CD1c-positive myeloid dendritic cell (primary cell): ENCODE data around the gene UPK3BL1.
"Not testable (repeated sequence)": the region's sequence is repeated elsewhere in the genome, so short reads cannot be mapped to it uniquely, and the experiment has no call there.

ENCODE experiments used
- DNase-seq: peaks from one replicate; pipeline ENCODE4 v3.0.0-alpha.2; 2016; ENCODE audit errors: extremely low spot score

UPK3BL1 gene

GRCh38 chr7:102627271-102627904 is 15.2 kb downstream of the UPK3BL1 start:
- DNase-seq = not testable (repeated sequence)

- not testable (repeated sequence) for DNase-seq
These were observed 24.5 kb downstream of the UPK3BL1 start for GRCh38 chr7:102618122-102618521.

- peak; percentile 47 for DNase-seq
These were observed 26.0 kb downstream of the UPK3BL1 start, which contains the start of gene RASA4 for GRCh38 chr7:102616507-102617125. TSS of gene RASA4 (minus strand) at chr7:102616756. CDS start at chr7:102616689, 67 bp downstream.

DNA sequence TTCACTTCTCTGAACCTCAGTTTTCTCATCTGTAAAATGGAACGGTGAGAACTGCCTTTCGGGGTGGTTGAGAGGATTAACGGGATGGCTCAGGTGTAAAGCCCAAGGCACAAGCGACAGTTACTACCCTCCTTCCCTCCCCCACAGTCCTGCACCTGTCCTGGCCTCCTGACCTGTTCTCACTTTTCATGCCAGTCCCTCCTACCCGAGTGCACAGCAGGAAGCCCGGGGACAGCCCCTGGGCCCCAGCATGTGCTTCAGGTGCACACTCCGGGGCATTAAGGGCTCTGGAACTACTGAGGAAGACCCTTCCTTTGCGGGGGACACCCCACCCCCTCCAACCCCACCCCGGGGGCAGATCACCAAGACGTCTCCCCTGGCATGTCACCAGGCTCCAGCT is 26.7 kb downstream of the UPK3BL1 start:
- not testable (repeated sequence) for DNase-seq

- DNase-seq = not testable (repeated sequence)
These were observed 27.7 kb downstream of the UPK3BL1 start for GRCh38 chr7:102614873-102615272.

DNA sequence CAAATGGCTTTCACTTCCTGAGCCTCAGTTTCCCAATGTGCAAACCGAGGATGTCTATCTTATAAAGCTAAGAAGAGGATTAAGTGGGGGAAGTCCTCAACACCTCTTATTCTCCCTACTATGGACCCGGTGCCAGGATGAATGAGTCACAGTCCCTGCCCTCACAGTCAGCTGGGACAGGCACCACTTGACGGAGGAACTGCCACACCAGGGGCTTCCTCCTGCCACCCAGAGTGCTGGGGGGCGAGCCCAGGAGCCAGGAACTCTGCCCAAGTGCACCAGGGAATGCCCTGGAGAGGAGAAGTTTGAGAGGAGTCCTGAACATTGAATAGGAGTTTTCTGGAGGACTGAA is 28.3 kb downstream of the UPK3BL1 start:
- DNase-seq = not testable (repeated sequence)

DNA sequence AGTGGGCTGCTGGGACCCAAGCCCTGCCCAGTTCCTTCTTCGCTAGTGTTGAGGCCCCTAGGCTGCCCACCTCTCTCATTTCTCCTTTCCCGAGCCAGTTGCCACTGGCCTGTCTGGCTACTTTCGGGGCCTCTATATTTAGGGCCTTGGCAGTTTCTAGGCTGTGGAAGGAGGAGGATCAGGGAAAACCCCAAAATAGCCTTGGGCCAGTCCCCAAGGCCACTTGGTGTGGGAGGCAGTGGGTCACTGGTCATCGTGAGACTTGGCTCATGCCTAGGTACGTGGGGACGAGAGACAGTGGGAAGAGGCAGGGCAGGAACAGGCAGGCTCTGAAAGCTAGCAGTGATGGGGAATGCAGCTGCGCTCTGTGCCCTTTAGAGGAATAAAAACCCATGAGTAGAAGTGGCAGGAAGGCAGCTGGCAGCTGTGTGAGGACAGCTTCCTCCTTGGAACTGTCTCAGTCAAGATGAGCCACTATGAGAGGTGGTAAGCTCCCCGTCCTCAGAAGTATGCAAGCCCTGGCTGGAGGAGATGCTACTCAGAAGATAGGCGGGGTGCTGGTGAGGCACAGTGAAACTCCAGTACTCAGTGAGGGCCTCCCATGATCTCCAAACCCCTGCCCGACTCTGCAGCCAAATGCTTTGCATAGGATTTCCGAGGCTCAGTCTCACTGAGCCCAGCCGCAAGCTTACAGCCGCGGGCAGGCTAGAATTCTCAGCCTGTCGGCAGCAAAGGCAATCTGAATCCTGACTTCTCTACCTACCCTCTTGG is 28.8 kb downstream of the UPK3BL1 start:
- not testable (repeated sequence) for DNase-seq

DNA sequence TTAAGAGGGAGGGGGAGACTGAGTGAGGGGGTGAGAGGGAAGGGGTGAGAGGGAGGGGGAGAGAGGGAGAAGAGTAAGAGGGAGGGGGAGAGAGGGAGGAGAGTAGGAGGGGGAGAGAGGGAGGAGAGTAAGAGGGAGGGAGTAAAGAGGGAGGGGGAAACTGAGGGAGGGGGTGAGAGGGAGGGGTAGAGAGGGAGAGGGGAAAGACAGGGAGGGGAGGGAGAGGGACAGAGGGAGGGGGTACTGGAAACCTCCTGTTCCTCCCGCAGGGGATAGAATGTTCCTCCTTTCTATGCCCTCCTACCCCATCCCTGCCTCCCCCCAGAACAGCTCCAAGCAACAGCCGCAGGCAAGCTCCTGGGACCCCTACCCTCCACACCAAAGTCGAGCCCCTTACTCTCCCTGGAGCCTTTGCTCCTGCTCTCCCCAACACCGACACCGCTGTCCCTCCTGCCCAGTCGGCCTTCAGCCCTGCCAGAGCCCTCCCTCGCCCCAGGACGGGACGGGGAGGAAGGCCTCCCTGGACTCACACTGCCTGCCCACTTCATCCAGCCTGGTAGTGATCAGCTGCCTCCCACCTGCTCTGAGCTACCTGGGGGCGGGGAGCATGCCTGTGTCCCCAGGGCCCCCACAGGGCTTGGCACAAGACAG is 30.8 kb downstream of the UPK3BL1 start:
- peak; percentile 34 for DNase-seq

DNA sequence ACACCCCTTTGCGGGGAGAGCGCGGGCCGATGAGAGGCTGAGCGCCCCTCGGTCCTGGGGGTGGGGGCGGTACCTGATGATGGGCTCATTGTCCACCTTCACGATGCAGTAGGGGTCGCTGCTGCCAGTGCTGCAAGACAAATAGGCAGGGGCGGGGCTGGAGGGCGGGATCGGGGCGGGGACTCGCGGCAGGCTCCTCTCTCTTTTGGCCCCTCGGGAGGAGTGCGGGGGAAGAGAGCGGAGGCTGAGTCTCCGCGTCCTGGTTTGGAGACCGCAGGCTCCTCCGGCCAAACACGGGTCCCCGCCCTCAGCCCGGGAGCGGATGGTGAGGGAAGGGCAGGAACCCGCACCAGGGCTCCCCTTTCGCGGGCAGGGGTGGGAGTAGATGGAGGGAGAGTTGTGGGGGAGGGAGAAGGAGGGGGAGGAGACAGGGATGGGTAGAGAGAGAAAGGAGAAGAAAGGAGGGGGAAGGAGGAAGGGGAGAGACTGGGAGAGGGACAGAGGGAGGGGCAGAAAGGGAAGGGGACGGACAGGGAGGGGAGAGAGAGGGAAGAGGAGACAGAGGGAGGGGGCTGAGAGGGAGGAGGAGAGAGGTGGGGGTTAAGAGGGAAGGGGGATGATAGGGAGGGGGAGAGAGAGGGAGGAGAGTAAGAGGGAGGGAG is 31.4 kb downstream of the UPK3BL1 start:
- DNase-seq = not testable (repeated sequence)

GRCh38 chr7:102610441-102610840 is 32.1 kb downstream of the UPK3BL1 start:
- not testable (repeated sequence) for DNase-seq

DNA sequence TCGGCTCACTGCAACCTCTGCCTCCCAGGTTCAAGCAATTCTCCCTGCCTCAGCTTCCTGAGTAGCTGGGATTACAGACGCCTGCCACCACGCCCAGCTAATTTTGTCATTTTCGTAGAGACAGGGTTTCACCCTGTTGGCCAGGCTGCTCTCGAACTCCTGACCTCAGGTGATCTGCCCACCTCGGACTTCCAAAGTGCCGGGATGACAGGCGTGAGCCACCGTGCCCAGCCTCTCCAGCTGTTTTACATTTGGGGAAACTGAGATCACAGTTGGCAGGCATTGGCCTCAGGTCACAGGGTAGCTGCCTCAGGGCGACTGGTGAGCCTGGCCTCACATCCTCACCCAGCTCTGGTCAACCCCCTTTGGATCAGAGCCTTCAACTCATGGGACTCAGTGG is 32.9 kb downstream of the UPK3BL1 start:
- DNase-seq = not testable (repeated sequence)

GRCh38 chr7:102606848-102607247 is 35.7 kb downstream of the UPK3BL1 start:
- not testable (repeated sequence) for DNase-seq

DNA sequence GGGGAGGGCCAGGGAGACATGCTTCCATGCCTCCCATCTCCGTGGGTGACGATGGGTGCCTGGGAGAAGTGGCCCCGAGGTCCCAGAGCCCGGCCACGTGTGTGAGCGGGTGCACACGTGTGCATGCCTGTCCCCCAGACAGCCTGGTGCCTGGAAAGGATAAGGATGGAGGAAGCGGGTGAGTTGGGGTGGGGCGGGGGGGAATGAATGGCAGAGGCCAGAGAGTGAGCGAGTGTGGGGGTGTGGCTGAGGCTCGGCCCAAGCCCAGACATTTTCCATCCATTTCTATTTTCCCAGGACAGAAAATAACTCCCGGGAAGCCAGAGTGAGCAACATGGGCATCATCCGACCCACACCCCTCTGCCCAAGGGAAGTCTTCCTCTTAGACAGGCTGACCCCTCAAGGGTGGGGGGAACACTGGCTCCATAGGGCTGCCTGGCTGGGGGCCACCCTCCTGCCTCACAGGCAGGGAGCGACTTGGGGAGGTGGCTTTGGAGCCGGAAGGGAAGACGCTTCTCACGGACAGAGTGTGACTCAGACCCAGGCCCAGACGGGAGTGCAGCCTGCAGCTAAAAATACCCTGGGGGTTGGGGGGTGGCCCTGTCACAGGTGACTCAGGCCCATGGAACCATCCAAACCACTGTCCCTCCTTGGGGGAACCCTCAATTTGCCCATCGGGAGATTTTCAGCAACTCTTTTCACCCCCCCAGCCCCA is 38.0 kb downstream of the UPK3BL1 start:
- not testable (repeated sequence) for DNase-seq

- DNase-seq = not testable (repeated sequence)
These were observed 40.3 kb downstream of the UPK3BL1 start for GRCh38 chr7:102602317-102602716.

GRCh38 chr7:102599699-102600098 is 42.9 kb downstream of the UPK3BL1 start:
- not testable (repeated sequence) for DNase-seq

GRCh38 chr7:102596036-102596435 is 46.6 kb downstream of the UPK3BL1 start:
- DNase-seq = not testable (repeated sequence)

DNA sequence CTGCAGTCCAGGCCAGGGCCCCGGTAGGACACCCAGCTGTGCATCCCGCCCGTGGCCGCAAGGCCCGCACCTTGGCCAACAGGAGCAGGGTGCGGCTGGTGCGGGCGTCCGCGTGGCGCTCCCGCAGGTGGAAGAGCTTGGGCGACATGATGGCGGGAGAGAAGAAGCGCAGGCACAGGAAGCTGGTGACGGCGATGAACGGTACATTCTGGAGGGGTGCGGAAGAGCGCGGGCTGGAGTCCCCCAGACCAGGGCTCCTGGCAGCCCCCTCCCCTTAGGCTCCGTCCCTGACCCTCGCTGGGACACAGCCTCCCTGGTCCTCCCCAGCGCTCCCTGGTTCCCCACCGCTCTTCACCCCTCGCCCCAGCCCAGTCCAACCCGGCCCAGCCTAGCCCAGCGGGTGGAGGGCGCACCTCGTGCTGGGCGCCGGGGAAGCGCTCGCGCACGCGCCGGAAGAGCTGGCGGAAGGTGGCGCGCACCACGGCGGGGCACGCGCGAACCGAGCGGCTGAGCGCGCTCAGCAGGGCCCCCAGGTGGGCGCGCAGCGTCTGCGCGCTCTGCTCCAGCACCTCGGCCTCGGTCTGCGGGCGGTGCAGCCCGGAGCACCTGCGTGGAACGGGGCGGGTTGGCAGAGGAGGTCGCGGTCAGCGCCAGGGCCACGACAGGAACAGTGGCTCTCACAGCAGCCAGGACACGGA is 48.8 kb downstream of the UPK3BL1 start:
- not testable (repeated sequence) for DNase-seq

- not testable (repeated sequence) for DNase-seq
These were observed 50.0 kb downstream of the UPK3BL1 start for GRCh38 chr7:102592477-102593019.

DNA sequence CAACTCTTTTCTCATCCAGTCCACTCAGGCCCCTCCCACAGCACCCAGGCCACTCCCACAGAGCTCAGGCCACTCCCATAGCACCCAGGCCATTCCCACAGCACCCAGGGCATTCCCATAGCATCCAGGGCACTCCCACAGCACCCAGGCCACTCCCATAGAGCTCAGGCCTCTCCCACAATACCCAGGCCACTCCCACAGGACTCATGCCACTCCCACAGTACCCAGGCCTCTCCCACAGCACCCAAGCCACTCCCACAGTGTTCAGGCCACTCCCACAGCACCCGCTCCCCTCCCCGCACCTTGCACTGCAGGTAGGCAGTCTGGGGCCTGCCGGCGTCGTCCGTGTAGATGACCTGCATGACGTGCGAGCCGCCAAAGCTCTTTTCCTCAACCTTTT is 52.7 kb downstream of the UPK3BL1 start:
- not testable (repeated sequence) for DNase-seq
